OCI-LY3 (cell line): ENCODE results near the gene PCED1B.

Source experiments
- H2AFZ ChIP-seq: fragments of 200-600, 300-600 bp; shearing (Covaris generic); 2 replicates; pipeline ENCODE4 v1.6.0; 2014; ENCODE audit warnings: antibody characterized with exemption, low read depth, low read length
- H3K27ac ChIP-seq: fragments of 200-600, 300-600 bp; sonication (generic); 2 replicates; pipeline ENCODE4 v1.5.1; 2014; ENCODE audit warnings: mild to moderate bottlenecking, low read length, moderate library complexity, mixed read lengths
- H3K27me3 ChIP-seq: fragments of 200-600, 300-600 bp; sonication (generic); 2 replicates; pipeline ENCODE4 v1.6.1; 2014; ENCODE audit warnings: low read depth, low read length, mixed read lengths
- H3K36me3 ChIP-seq: fragments of 200-600, 300-600 bp; sonication (generic); replicated peaks from 2 replicates; pipeline ENCODE3; 2014; ENCODE audit warnings: low read depth, low read length, mixed read lengths
- H3K4me1 ChIP-seq: fragments of 300-600, 200-600 bp; sonication (generic); 2 replicates; pipeline ENCODE4 v1.6.1; 2014; ENCODE audit warnings: low read length, mixed read lengths
- H3K4me2 ChIP-seq: fragments of 200-600, 300-600 bp; sonication (generic); 2 replicates; pipeline ENCODE4 v1.6.1; 2014; ENCODE audit warnings: low read length, mixed read lengths
- H3K4me3 ChIP-seq: fragments of 300-600, 200-600 bp; sonication (generic); 2 replicates; pipeline ENCODE4 v1.5.1; 2014; ENCODE audit warnings: antibody characterized with exemption, mild to moderate bottlenecking, low read length, moderate library complexity
- H3K79me2 ChIP-seq: fragments of 300-600, 200-600 bp; shearing (Covaris generic); 2 replicates; pipeline ENCODE4 v1.6.1; 2014; ENCODE audit warnings: mild to moderate bottlenecking, low read length, mixed read lengths
- H3K9ac ChIP-seq: fragments of 300-600, 200-600 bp; shearing (Covaris generic); 2 replicates; pipeline ENCODE4 v1.6.0; 2014; ENCODE audit warnings: mild to moderate bottlenecking, low read length, moderate library complexity
- H3K9me3 ChIP-seq: fragments of 200-600, 300-600 bp; shearing (Covaris generic); 2 replicates; pipeline ENCODE4 v1.6.1; 2014; ENCODE audit warnings: low read length, mixed read lengths; ENCODE audit not compliant: insufficient read depth
- H4K20me1 ChIP-seq: fragments of 200-600, 300-600 bp; sonication (generic); 2 replicates; pipeline ENCODE4 v1.6.1; 2016; ENCODE audit warnings: low read length, mixed read lengths; ENCODE audit not compliant: insufficient read depth
- CTCF ChIP-seq: fragments of 200-600, 300-600 bp; sonication (generic); IDR thresholded peaks from 2 replicates; pipeline ENCODE4 v1.5.1; 2014; ENCODE audit warnings: antibody characterized with exemption, low read length, low read depth
- EZH2phosphoT487 ChIP-seq: fragments of 200-600 bp; shearing (Covaris generic); IDR thresholded peaks from 2 replicates; pipeline ENCODE4 v1.6.1; 2018; ENCODE audit warnings: antibody characterized with exemption, mixed run types, low read depth

The PCED1B gene

DNA sequence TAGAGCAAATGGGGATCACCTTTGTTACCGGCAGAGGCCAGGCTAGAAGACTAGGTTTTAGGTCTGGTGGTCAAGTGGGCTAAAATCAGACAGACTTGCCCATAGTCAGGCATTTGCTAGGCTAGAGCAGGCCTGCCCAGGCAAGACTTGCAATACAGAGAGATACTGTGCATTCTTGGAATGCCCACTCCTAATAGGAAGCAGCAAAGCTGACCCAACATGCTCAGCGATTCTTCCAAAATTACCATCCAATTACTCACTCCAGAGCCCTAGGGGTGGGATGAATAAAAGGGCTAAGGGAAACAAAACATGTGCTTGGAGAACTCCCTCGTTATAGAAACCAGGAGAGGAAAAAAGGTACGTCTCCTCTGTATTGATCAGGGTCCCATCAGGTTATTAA, 188.2 kb downstream of the PCED1B start:
- peaks cover 8% of the 10 kb centered on the region for H3K36me3 ChIP-seq
- no peak overlapping the region for H2AFZ ChIP-seq
- peaks cover 31% of the 10 kb centered on the region for H3K4me1 ChIP-seq
- TF ChIP-seq CTCF (no peak), EZH2phosphoT487 (no peak)
- no peaks in the 10 kb centered on the region for H3K79me2 ChIP-seq
- H3K4me3 ChIP-seq = no peak overlapping the region
- no peak overlapping the region for H3K9ac ChIP-seq
- peaks cover 14% of the 10 kb centered on the region for H3K9me3 ChIP-seq
- H3K4me2 ChIP-seq = no peak overlapping the region
- H3K27me3 ChIP-seq = 0 out of 2 replicates have a peak, but pooled peaks cover 4% of the 10 kb centered on the region
- no peak overlapping the region for H3K27ac ChIP-seq
- H4K20me1 ChIP-seq = no peaks in the 10 kb centered on the region

GRCh38 chr12:47268501-47269454, 189.4 kb downstream of the PCED1B start:
- Histone ChIP-seq H3K4me1 (peaks cover 31% of the 10 kb centered on the region), H3K27ac (peak overlapping the region; percentile 39), H3K9ac (peak overlapping the region; percentile 15; the same call in 1 of the 2 replicates), H3K27me3 (0 out of 2 replicates have a peak, but pooled peaks cover 4% of the 10 kb centered on the region), H3K4me2 (peak overlapping the region; percentile 62), H3K4me3 (peak overlapping the region; percentile 33; the same call in 1 of the 2 replicates), H3K36me3 (peaks cover 8% of the 10 kb centered on the region), H3K9me3 (peaks cover 14% of the 10 kb centered on the region), H2AFZ (no peak overlapping the region), H4K20me1 (no peaks in the 10 kb centered on the region), H3K79me2 (no peaks in the 10 kb centered on the region)
- TF ChIP-seq EZH2phosphoT487 = no peak
- no peak for TF ChIP-seq CTCF

GRCh38 chr12:47269916-47270315, 190.5 kb downstream of the PCED1B start:
- no peak overlapping the region for H2AFZ ChIP-seq
- H3K27ac ChIP-seq = no peak overlapping the region
- peaks cover 14% of the 10 kb centered on the region for H3K9me3 ChIP-seq
- H3K79me2 ChIP-seq = no peaks in the 10 kb centered on the region
- H3K9ac ChIP-seq = no peak overlapping the region
- H3K27me3 ChIP-seq = 0 out of 2 replicates have a peak, but pooled peaks cover 4% of the 10 kb centered on the region
- no peaks in the 10 kb centered on the region for H4K20me1 ChIP-seq
- H3K4me1 ChIP-seq = peaks cover 38% of the 10 kb centered on the region
- peak overlapping the region; percentile 62; the same call in 1 of the 2 replicates for H3K4me2 ChIP-seq
- TF ChIP-seq EZH2phosphoT487 = no peak
- no peak for TF ChIP-seq CTCF
- H3K4me3 ChIP-seq = no peak overlapping the region
- peaks cover 8% of the 10 kb centered on the region for H3K36me3 ChIP-seq

GRCh38 chr12:47270782-47271664, 191.6 kb downstream of the PCED1B start:
- Histone ChIP-seq H3K4me3 (no peak overlapping the region), H3K36me3 (peaks cover 8% of the 10 kb centered on the region), H3K4me2 (no peak overlapping the region), H3K79me2 (no peaks in the 10 kb centered on the region), H3K9ac (no peak overlapping the region), H4K20me1 (no peaks in the 10 kb centered on the region), H3K27ac (no peak overlapping the region), H3K4me1 (peaks cover 40% of the 10 kb centered on the region), H3K9me3 (peaks cover 14% of the 10 kb centered on the region), H3K27me3 (0 out of 2 replicates have a peak, but pooled peaks cover 4% of the 10 kb centered on the region), H2AFZ (no peak overlapping the region)
- TF ChIP-seq EZH2phosphoT487 (no peak), CTCF (no peak)
